Esophagus (tissue), 2 donors: Measurements from ENCODE around the gene RPL36AL. TPM values are rescaled to one million over a fixed set of nuclear protein-coding genes. Genes with fewer than 3 reads are reported as not detected.
"Not testable (repeated sequence)": the region's sequence is repeated elsewhere in the genome, so short reads cannot be mapped to it uniquely, and the experiment has no call there.

Source experiments
- H3K27ac ChIP-seq, 2 donors: one replicate each; pipeline ENCODE4 v1.5.1; 2013; ENCODE audit warnings: low read depth in 2 of 2, mild to moderate bottlenecking in 2 of 2, inconsistent platforms in 1 of 2, low read length in 1 of 2, moderate library complexity in 1 of 2
- H3K27me3 ChIP-seq, 2 donors: one replicate each; pipeline ENCODE4 v1.6.1; 2013; ENCODE audit warnings: low read length in 2 of 2, control low read depth in 1 of 2, mild to moderate bottlenecking in 1 of 2; ENCODE audit not compliant: insufficient read depth in 2 of 2, control insufficient read depth in 1 of 2
- H3K36me3 ChIP-seq, 2 donors: one replicate each; pipeline ENCODE4 v1.6.1; 2013; ENCODE audit warnings: low read length in 1 of 2; ENCODE audit not compliant: control insufficient read depth in 2 of 2, insufficient read depth in 2 of 2
- H3K4me1 ChIP-seq, 2 donors: one replicate each; pipeline ENCODE4 v1.6.1; 2013; ENCODE audit warnings: low read length in 1 of 2; ENCODE audit not compliant: control insufficient read depth in 2 of 2, insufficient read depth in 2 of 2
- H3K4me3 ChIP-seq, 2 donors: one replicate each; pipeline ENCODE4 v1.5.1; 2013; ENCODE audit warnings: low read length in 2 of 2, mild to moderate bottlenecking in 2 of 2, low read depth in 1 of 2, moderate library complexity in 1 of 2
- H3K9me3 ChIP-seq, 2 donors: one replicate each; pipeline ENCODE4 v1.6.1; 2013; ENCODE audit warnings: mild to moderate bottlenecking in 2 of 2, low read depth in 1 of 2, low read length in 1 of 2, moderate library complexity in 1 of 2; ENCODE audit not compliant: control insufficient read depth in 2 of 2, insufficient read depth in 1 of 2
- whole genome bisulfite sequencing, 2 donors: extraction: QIAGEN DNeasy Blood & Tissue Kit; methylation state at CpG; one replicate each; pipeline ENCODE4 v1.1.7; 2013; 5-methylcytosine and 5-hydroxymethylcytosine counted together
- polyA plus RNA-seq, 2 donors: library from polyadenylated mRNA; stranded (reverse); fragments of 200-250 nt; gene quantifications; one replicate each; pipeline ENCODE4 v1.2.3, GENCODE V29; 2013
- donor health status: healthy with polysubstance abuse.
- donor health status: Bipolar disorder and iron deficiency.

RPL36AL gene
- 100 to 1,000 TPM; 405 to 519 TPM for polyA plus RNA-seq

DNA sequence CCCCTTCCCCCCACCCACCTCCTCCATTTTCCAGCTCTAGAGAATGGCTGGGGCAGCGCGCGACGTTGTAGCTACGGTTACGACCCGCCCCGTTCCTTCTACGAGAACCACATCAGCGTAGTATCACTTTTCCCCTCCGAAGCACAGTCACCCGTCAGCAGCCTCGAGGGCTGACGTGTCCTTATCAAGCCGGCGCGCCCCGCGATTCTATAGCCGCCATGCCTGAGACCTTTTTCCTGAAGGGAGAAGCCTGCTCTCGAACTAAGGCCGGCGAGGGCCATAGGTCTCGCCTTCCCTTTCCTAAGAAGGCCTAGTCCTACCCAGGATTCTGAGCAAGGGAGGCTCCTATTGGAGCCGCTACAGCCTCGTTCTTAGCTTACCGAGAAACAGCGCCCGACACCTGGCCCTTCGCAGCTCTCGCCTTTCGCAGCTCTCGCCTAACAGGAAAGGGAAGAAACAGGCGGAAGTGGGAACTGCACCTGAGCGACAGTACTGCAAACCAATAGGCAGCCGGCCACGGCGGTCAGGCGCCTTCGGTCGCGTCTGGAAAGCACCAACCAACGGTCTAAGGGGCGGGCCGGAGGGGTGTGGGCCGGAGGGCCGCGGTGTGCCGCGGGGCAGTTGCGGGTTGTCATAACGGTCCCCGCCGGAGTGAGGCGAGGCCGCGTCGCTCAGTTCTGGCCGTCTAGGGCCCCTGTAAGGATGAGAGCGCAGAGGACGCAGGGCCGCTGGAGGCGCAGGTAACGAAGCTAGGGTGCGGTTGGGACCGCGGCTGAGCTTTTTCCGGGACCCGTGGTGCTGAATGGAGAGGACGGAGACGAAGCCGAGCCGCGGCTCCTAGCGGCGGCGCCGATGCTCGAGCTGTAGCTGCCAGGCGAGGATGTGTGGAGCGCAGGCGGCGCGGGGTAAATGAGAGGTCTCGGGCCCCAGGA lies at the start of gene RPL36AL, which contains the start of gene MGAT2:
Gene RPL36AL, minus strand, starts transcription at position 445 of the 932 bp plus-strand sequence. CDS start 1,522 bp downstream, outside the sequence.
Gene MGAT2, plus strand, starts transcription at position 618 of the 932 bp plus-strand sequence. CDS start 470 bp downstream, outside the sequence.
- Histone ChIP-seq H3K9me3 (no peaks in the 10 kb centered on the region), H3K4me1 (peaks cover 0 to 8% of the 10 kb centered on the region in 2 donors), H3K4me3 (peak within 1 kb of the TSS; percentile 84 to 94), H3K27ac (peak within 1 kb of the TSS; percentile 92 to 100), H3K36me3 (no peaks in the 10 kb centered on the region), H3K27me3 (no peaks in the 10 kb centered on the region)
- WGBS, 2 donors: 0% methylated on average over 85 of the region's 85 CpGs

DNA sequence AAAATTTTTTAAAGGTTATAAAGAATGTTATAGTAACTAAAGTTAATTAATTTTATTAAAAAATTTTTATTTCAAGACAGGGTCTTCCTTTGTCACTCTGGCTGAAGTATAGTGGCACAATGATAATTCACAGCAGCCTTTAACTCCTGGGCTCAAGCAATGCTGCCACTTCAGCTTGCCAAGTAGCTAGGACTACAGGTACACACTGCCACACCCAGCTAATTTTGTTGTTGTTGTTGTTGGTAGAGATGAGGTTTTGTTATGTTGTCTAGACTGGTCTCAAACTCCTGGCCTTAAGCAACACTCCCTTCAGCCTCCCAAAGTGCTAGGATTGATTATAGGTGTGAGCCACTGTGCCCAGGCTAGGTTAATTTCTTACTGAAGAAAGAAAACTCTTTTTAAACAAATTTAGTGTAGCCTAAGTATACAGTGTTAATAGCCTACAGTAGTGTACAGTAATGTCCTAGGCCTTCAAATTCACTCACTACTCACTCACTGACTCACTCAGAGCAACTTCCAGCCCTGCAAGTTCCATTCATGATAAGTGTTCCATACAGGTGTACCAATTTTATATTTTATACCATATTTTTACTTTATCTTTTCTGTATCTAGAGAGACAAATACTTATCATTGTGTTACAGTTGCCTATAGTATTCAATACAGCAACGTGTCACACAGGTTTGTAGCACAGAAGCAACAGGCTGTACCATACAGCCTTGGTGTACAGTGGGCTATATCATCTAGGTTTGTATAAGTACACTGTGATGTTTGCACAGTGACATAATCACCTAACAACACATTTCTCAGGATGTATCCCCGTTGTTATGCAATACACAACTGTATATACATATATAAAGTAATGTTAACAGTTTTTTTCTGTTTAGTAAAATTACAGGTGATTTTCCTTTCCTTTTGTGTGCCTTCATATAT lies 39.4 kb upstream of the RPL36AL start:
- peaks cover 0 to 2% of the 10 kb centered on the region in 2 donors for H3K36me3 ChIP-seq
- H3K4me3 ChIP-seq: no peak overlapping the region
- H3K9me3 ChIP-seq: no peaks in the 10 kb centered on the region
- 68 to 73% methylated on average over 2 of the region's 2 CpGs for WGBS, 2 donors
- H3K27me3 ChIP-seq: no peaks in the 10 kb centered on the region
- no peaks in the 10 kb centered on the region for H3K4me1 ChIP-seq
- peak overlapping the region; percentile 60 to 72 for H3K27ac ChIP-seq

DNA sequence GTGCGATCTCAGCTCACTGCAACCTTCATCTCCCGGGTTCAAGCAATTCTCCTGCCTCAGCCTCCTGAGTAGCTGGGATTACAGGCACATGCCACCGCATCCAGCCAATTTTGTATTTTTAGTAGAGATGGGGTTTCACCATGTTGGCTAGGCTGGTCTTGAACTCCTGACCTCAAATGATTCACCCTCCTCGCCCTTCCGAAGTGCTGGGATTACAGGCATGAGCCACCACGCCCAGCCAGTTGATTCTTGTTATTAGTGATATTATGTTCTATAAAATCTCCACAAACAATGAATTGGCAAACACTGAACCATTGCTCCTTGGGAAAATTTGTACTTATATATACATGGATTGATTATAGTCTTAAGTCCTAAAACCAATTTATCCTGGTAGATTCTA lies 37.1 kb upstream of the RPL36AL start:
- H3K27me3 ChIP-seq, H3K27ac ChIP-seq, H3K36me3 ChIP-seq, H3K4me3 ChIP-seq, H3K9me3 ChIP-seq, H3K4me1 ChIP-seq: not testable (repeated sequence)
- WGBS, 2 donors: 68 to 72% methylated on average over 6 of the region's 6 CpGs

DNA sequence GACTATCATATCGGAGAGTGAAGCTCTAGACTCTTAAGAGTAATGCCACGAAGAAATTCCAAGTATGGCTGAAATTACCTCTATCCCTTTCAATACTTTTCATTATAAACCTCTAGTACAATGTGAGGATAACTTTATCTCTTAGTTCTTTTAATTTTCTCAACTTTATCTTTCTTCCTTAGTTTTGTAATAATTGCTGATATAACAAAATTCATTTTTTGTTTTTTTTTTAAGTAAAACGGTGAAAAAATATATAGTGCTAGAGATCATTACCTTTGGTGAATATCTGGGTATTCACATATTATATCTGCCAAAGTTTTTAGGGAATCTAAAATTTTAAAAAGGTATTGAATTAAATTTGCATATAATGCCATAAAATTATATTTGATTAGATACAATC lies 34.1 kb upstream of the RPL36AL start:
- no peaks in the 10 kb centered on the region for H3K4me1 ChIP-seq
- WGBS, 2 donors: 93 to 97% methylated on average over 3 of the region's 3 CpGs
- H3K9me3 ChIP-seq: no peaks in the 10 kb centered on the region
- H3K27me3 ChIP-seq: no peaks in the 10 kb centered on the region
- H3K36me3 ChIP-seq: peaks cover 0 to 2% of the 10 kb centered on the region in 2 donors
- H3K27ac ChIP-seq: no peak overlapping the region
- no peak overlapping the region for H3K4me3 ChIP-seq

DNA sequence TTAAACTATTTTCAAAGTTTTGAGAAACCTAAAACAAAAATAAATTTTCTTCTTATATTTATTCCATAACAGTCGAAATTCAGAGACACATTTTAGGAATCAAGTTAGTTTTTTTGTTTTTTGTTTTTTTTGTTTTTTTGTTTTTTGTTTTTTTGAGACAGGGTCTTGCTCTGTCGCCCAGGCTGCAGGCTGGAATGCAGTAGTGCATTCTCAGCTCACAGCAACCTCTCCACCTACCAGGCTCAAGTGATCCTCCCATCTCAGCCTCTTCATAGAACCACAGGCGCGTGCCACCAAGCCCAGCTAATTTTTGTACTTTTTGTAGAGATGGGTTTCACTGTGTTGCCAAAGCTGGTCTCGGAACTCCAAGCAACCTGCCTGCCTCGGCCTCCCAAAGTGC lies 33.1 kb upstream of the RPL36AL start:
- H3K27ac ChIP-seq: no peak overlapping the region
- H3K27me3 ChIP-seq: no peaks in the 10 kb centered on the region
- peaks cover 0 to 2% of the 10 kb centered on the region in 2 donors for H3K36me3 ChIP-seq
- H3K4me3 ChIP-seq: no peak overlapping the region
- WGBS, 2 donors: 96 to 97% methylated on average over 6 of the region's 6 CpGs
- no peaks in the 10 kb centered on the region for H3K9me3 ChIP-seq
- no peaks in the 10 kb centered on the region for H3K4me1 ChIP-seq

DNA sequence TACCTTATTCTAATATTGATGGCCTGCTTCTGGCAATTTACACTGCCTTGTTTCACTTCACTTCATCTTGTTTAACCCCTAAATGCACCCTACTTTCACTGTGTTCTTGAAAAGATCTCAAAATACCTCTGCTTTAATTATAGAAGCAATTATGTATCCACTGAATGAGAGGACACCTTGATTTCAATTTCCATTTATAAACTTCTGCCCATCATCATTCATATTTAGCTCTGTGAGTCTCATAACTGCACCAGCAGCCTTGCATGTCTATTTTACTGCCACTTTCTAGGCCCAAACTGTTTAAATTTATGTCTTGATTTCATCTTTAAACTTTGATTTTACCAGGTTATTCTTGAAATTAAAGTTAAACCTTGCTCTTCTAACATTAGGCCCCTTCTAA lies 21.7 kb upstream of the RPL36AL start:
- Histone ChIP-seq H3K4me3 (no peak overlapping the region), H3K36me3 (no peaks in the 10 kb centered on the region), H3K27ac (no peak overlapping the region)

DNA sequence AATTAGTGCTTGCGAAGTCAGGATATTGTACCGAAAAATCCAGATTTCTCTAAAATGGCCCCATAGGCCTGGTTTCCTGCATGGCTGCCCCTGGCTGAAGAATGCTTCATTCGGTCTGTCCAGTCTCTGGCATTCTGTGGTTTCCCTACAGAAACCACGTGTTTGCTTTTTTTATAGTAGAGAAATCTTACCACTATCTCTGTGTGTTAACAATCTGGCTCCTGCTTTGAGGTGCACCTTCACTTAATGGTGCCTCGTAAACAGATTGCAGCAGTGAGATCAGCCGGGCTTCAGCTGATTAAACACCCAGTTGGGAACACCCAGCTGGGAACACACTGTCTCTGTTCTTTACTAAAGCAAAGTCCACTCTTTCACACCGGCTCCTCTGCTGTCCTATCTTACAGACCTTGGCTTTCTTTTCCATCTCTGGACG lies 21.3 kb upstream of the RPL36AL start:
- H3K27ac ChIP-seq: no peak overlapping the region
- H3K27me3 ChIP-seq: no peaks in the 10 kb centered on the region
- H3K36me3 ChIP-seq: no peaks in the 10 kb centered on the region
- no peak overlapping the region for H3K4me3 ChIP-seq
- H3K9me3 ChIP-seq: no peaks in the 10 kb centered on the region
- 55 to 72% methylated on average over 8 of the region's 8 CpGs for WGBS, 2 donors
- H3K4me1 ChIP-seq: no peaks in the 10 kb centered on the region

More for the DNA sequence above, 21.7 kb upstream of the RPL36AL start:
- no peaks in the 10 kb centered on the region for H3K27me3 ChIP-seq
- H3K9me3 ChIP-seq: no peaks in the 10 kb centered on the region
- no peaks in the 10 kb centered on the region for H3K4me1 ChIP-seq

DNA sequence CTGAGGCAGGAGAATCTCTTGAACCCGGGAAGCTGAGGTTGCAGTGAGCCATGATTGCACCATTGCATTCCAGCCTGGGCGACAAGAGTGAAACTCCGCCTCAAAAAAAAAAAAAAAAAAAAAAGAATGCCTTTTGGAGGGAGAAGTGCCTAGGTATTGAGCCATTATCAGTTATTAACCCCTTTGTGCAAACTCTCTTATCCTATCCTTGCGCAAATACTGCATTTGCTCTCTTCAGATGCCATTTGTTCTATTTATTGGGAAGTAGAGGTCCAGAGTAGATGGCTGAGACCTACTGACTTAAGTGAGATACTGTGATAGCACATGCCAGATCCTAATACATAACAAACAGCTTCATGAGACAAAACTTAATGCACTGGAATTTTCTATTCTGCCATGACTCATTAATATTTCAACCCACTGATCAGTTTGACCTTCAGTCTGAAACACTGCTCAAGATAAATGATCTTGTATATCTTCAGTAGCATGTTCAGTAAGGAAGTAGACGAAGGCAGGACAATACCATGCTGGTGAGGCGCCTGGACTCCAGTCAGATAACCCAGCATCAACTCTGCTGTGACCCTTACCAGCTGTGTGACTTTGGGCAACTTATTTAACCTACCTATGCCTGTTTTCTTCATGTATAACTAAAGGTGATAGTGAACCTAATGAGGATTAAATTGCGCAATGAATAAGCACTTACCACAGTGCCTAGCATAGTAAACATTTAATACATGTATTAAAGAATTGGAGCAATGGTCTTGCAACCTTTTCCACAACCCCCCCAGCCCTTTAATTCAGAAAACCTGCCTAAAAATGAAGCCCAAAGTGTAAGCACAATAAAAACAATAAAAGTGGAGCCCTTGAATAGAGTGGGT lies 20.4 kb upstream of the RPL36AL start:
- Histone ChIP-seq H3K36me3 (no peaks in the 10 kb centered on the region), H3K9me3 (no peaks in the 10 kb centered on the region), H3K4me3 (no peak overlapping the region), H3K4me1 (no peaks in the 10 kb centered on the region), H3K27me3 (no peaks in the 10 kb centered on the region), H3K27ac (no peak overlapping the region)
- WGBS, 2 donors: 84 to 92% methylated on average over 7 of the region's 7 CpGs
